HCT116 (cell line): ENCODE data around the gene LRP2. TPM values are rescaled to one million over a fixed set of nuclear protein-coding genes. Genes with fewer than 3 reads are reported as not detected.

Experiments used
- ATAC-seq: fragments of 200-7000 bp; cut with Tn5 transposase; 2 replicates; pipeline ENCODE4 v1.9.1; 2020; ENCODE audit warnings: mild to moderate bottlenecking, moderate library complexity
- BruUV-seq: library from RNA; stranded (reverse); fragments of 400-500 nt; replicated peaks from 2 replicates; lab custom pipeline; 2021; lab: Mats Ljungman, UMichigan
- CTCF ChIA-PET: fragments of 300-600 bp; sonication (Branson Sonifier 250); formaldehyde crosslinking; loops from one replicate; lab custom pipeline; 2021; ENCODE audit warnings: antibody characterized with exemption; lab: Charles Lee
- POLR2A ChIA-PET: fragments of 300-600, 350-600 bp; sonication (Branson Sonifier 250); formaldehyde crosslinking; loops from one replicate; lab custom pipeline; 2021; ENCODE audit warnings: antibody characterized with exemption; lab: Charles Lee
- RAD21 ChIA-PET, 2 experiments: fragments of 300-600 bp; sonication (Branson Sonifier 250); formaldehyde crosslinking; loops; one replicate each; lab custom pipeline; 2023; ENCODE audit warnings: low total read pairs in 2 of 2; ENCODE audit not compliant: uncharacterized antibody in 2 of 2, unreplicated experiment in 2 of 2, low non-redundant PET in 1 of 2; lab: Charles Lee
- DNase-seq: peaks from one replicate; pipeline ENCODE4 v3.0.0-alpha.2; 2010; ENCODE audit warnings: low read depth, low spot score
- H2AFZ ChIP-seq: fragments of 200-600 bp; shearing (Covaris generic), sonication (generic); 2 replicates; pipeline ENCODE4 v1.6.1; 2017; ENCODE audit warnings: low read depth, mixed run types, mixed read lengths, antibody characterized with exemption, low read length; ENCODE audit not compliant: poor library complexity, severe bottlenecking
- H3K27ac ChIP-seq: 2 replicates; pipeline ENCODE4 v1.5.1; 2012; ENCODE audit warnings: low read depth, low read length
- H3K27me3 ChIP-seq: fragments of 200-600 bp; sonication (generic); 2 replicates; pipeline ENCODE4 v1.6.1; 2016; ENCODE audit warnings: mixed run types, low read length, mixed read lengths; ENCODE audit not compliant: insufficient read depth
- H3K36me3 ChIP-seq, 2 experiments: fragments of 200-500 bp in 1 of 2; fragments of 200-600 bp in 1 of 2; sonication (Bioruptor generic) in 1 of 2; sonication (generic) in 1 of 2; 2 replicates each; pipeline versions ENCODE4 v1.5.1 to v1.6.1; 2014 to 2016; ENCODE audit warnings: low read length in 2 of 2, inconsistent platforms in 1 of 2, mixed read lengths in 1 of 2, mixed run types in 1 of 2; ENCODE audit not compliant: insufficient read depth in 2 of 2, control insufficient read depth in 1 of 2
- H3K4me1 ChIP-seq, 2 experiments: fragments of 200-600 bp in 1 of 2; sonication (generic) in 1 of 2; 2 replicates each; pipeline versions ENCODE4 v1.5.1 to v1.6.1; 2012 to 2017; ENCODE audit warnings: low read length in 2 of 2, inconsistent platforms in 1 of 2, mild to moderate bottlenecking in 1 of 2, mixed read lengths in 1 of 2, mixed run types in 1 of 2, moderate library complexity in 1 of 2; ENCODE audit not compliant: insufficient read depth in 2 of 2, control insufficient read depth in 1 of 2
- H3K4me2 ChIP-seq: fragments of 200-600 bp; sonication (generic); 2 replicates; pipeline ENCODE4 v1.6.1; 2017; ENCODE audit warnings: mixed run types, low read length, mixed read lengths
- H3K4me3 ChIP-seq, 2 experiments: fragments of 200-600 bp in 1 of 2; sonication (generic) in 1 of 2; replicated peaks in 1 of 2; 2 replicates each; pipeline ENCODE4 v1.5.1; 2011 to 2016; ENCODE audit warnings: low read length in 2 of 2, control low read depth in 1 of 2, low read depth in 1 of 2, mild to moderate bottlenecking in 1 of 2, mixed read lengths in 1 of 2, mixed run types in 1 of 2
- H3K79me2 ChIP-seq: fragments of 200-600 bp; sonication (generic); 2 replicates; pipeline ENCODE4 v1.6.1; 2017; ENCODE audit warnings: mild to moderate bottlenecking, mixed run types, low read length, moderate library complexity, mixed read lengths; ENCODE audit not compliant: insufficient read depth
- H3K9ac ChIP-seq: fragments of 200-600 bp; sonication (generic); 2 replicates; pipeline ENCODE4 v1.6.1; 2016; ENCODE audit warnings: low read length, mixed read lengths
- H3K9me2 ChIP-seq: fragments of 200-600 bp; sonication (generic), shearing (Covaris generic); 2 replicates; pipeline ENCODE4 v1.6.1; 2017; ENCODE audit warnings: mixed run types, mild to moderate bottlenecking, moderate library complexity; ENCODE audit not compliant: insufficient read depth
- H3K9me3 ChIP-seq, 2 experiments: fragments of 200-500 bp in 1 of 2; fragments of 200-600 bp in 1 of 2; sonication (Bioruptor generic) in 1 of 2; sonication (generic) in 1 of 2; 2 replicates each; pipeline ENCODE4 v1.6.1; 2014 to 2017; ENCODE audit warnings: low read length in 2 of 2, mixed read lengths in 2 of 2, inconsistent platforms in 1 of 2, low read depth in 1 of 2, mild to moderate bottlenecking in 1 of 2, mixed run types in 1 of 2, moderate library complexity in 1 of 2; ENCODE audit not compliant: control insufficient read depth in 1 of 2, insufficient read depth in 1 of 2
- H4K20me1 ChIP-seq: fragments of 200-600 bp; sonication (generic), shearing (Covaris generic); 2 replicates; pipeline ENCODE4 v1.6.1; 2017; ENCODE audit warnings: mixed run types, mild to moderate bottlenecking, moderate library complexity; ENCODE audit not compliant: insufficient read depth
- CEBPB ChIP-seq: IDR thresholded peaks from 2 replicates; pipeline ENCODE4 v1.6.1; 2012; ENCODE audit warnings: low read depth
- JUND ChIP-seq: IDR thresholded peaks from 2 replicates; pipeline ENCODE4 v1.6.1; 2012
- MAX ChIP-seq: IDR thresholded peaks from 2 replicates; pipeline ENCODE4 v1.6.1; 2012
- POLR2AphosphoS5 ChIP-seq: IDR thresholded peaks from 2 replicates; pipeline ENCODE4 v1.6.1; 2011; ENCODE audit warnings: mild to moderate bottlenecking, low read depth, low read length, moderate library complexity
- SIN3A ChIP-seq: IDR thresholded peaks from 2 replicates; pipeline ENCODE4 v1.6.1; 2012; ENCODE audit warnings: low read depth
- YY1 ChIP-seq: IDR thresholded peaks from 2 replicates; pipeline ENCODE4 v1.6.1; 2011; ENCODE audit warnings: low read length, low read depth, moderate library complexity, mild to moderate bottlenecking; ENCODE audit not compliant: insufficient replicate concordance; ENCODE audit errors: extremely low read depth
- ZFX ChIP-seq: fragments of 450-650 bp; IDR thresholded peaks from 2 replicates; pipeline ENCODE4 v1.6.1; 2017
- intact Hi-C: fragments of 100-400 bp; cut with micrococcal nuclease; formaldehyde crosslinking; loops from 2 replicates; pipeline ENCODE4 v1.10.0; 2022
- total RNA-seq: library from RNA; stranded (reverse); gene quantifications from one replicate; pipeline ENCODE4 v1.2.1, GENCODE V29; 2021; ENCODE audit not compliant: unreplicated experiment
- TF ChIP-seq, protein P1 (sequence below): IDR thresholded peaks from 2 replicates; pipeline ENCODE4 v1.6.1; 2012; ENCODE audit warnings: low read depth

LRP2 gene
- total RNA-seq, 1 experiment from 2014 or later, result 0.20 TPM

DNA sequence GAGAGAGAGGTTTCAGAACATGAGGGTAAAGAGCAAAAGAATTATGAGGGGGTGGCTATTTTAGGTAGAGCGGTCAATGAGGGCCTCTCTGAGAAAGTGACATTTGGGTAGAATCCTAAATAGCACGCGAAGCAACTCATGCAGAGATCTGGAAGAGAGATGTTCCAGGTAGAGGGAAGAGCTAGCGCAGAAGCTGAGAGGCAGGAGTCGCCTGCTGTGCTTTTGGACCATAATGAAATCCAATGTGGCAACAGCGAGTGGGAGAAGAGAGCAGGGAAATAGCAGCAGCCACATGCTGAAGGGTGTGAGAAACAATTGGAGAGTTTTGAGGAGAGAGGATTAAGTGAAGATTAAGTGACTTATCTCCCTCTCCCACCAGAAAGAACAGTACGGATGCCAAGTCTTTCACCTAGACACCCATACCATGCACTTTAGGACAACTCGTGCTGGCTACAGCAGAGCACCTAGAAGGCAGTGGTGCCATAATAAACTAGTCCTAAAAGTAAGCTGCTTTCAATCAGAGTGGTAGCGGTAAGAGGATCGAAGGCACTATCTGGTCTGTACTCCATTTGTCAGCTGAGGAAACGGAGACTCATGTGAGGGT lies 129.7 kb downstream of the LRP2 start:
- no peaks in the 10 kb centered on the region for H4K20me1 ChIP-seq
- ATAC-seq, result no peak
- H3K9me2 ChIP-seq, result no peaks in the 10 kb centered on the region
- intact Hi-C loops, result no loop called here
- H3K79me2 ChIP-seq, result no peaks in the 10 kb centered on the region
- no peak overlapping the region for H3K27ac ChIP-seq
- ChIA-PET CTCF (no interaction called here), RAD21 (no interaction called here), POLR2A (no interaction called here)
- no peak for DNase-seq
- no peak overlapping the region for H3K4me2 ChIP-seq
- H3K36me3 ChIP-seq, result no peaks in the 10 kb centered on the region
- H3K4me3 ChIP-seq, result no peak overlapping the region
- H3K9me3 ChIP-seq, result no peaks in the 10 kb centered on the region
- TF ChIP-seq CEBPB, result no peak
- TF ChIP-seq, protein P1, sequence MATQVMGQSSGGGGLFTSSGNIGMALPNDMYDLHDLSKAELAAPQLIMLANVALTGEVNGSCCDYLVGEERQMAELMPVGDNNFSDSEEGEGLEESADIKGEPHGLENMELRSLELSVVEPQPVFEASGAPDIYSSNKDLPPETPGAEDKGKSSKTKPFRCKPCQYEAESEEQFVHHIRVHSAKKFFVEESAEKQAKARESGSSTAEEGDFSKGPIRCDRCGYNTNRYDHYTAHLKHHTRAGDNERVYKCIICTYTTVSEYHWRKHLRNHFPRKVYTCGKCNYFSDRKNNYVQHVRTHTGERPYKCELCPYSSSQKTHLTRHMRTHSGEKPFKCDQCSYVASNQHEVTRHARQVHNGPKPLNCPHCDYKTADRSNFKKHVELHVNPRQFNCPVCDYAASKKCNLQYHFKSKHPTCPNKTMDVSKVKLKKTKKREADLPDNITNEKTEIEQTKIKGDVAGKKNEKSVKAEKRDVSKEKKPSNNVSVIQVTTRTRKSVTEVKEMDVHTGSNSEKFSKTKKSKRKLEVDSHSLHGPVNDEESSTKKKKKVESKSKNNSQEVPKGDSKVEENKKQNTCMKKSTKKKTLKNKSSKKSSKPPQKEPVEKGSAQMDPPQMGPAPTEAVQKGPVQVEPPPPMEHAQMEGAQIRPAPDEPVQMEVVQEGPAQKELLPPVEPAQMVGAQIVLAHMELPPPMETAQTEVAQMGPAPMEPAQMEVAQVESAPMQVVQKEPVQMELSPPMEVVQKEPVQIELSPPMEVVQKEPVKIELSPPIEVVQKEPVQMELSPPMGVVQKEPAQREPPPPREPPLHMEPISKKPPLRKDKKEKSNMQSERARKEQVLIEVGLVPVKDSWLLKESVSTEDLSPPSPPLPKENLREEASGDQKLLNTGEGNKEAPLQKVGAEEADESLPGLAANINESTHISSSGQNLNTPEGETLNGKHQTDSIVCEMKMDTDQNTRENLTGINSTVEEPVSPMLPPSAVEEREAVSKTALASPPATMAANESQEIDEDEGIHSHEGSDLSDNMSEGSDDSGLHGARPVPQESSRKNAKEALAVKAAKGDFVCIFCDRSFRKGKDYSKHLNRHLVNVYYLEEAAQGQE, result no peak
- TF ChIP-seq YY1, result no peak
- no peak for TF ChIP-seq POLR2AphosphoS5
- TF ChIP-seq JUND, result no peak
- no peak for TF ChIP-seq MAX
- no peak for TF ChIP-seq ZFX
- TF ChIP-seq SIN3A, result no peak
- no peaks in the 10 kb centered on the region for H3K4me1 ChIP-seq
- no peak overlapping the region for H2AFZ ChIP-seq
- no TSS peak for BruUV-seq
- peaks cover 6% of the 10 kb centered on the region; the same call in 1 of the 2 replicates for H3K27me3 ChIP-seq
- no peak overlapping the region for H3K9ac ChIP-seq
